ENCODE results near the gene TMPRSS2. TPM values are rescaled to one million over a fixed set of nuclear protein-coding genes. Genes with fewer than 3 reads are reported as not detected.

Gene TMPRSS2
- total RNA-seq, 1 donor from 2014 or later: not detected

DNA sequence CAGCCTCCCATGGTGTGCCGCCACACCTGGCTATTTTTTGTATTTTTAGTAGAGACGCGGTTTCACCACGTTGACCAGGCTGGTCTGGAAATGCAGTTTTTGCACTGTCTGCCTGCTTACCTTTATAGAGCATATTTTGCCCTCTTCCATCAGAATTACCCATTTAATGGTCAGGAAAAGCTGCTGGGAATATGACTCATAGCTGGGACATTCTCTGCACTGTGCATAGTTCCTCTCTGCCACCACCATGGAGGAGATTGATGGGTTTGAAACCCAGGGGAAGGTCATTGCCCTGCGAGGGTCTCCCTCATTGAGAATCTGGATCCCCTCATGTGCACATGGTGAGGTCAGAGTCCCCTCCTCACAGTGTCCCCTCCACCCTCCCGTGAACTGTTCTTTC is 49.8 kb downstream of the TMPRSS2 start:
- Histone ChIP-seq H3K36me3 (ENCODE audit: control insufficient read depth in 3 of 3, insufficient read depth in 3 of 3, low read length in 3 of 3) (peaks cover 0 to 10% (median 4%) of the 10 kb centered on the region in 3 donors), H3K9ac (ENCODE audit: low read depth in 1 of 3, low read length in 3 of 3) (no peak overlapping the region), H3K27ac (ENCODE audit: low read depth, low read length) (no peak overlapping the region), H3K9me3 (ENCODE audit: control insufficient read depth in 3 of 3, low read length in 3 of 3) (no peaks in the 10 kb centered on the region), H3K4me1 (ENCODE audit: control insufficient read depth in 3 of 3, insufficient read depth in 3 of 3, low read length in 3 of 3) (no peaks in the 10 kb centered on the region), H3K27me3 (ENCODE audit: control insufficient read depth in 3 of 3, insufficient read depth in 3 of 3, low read length in 3 of 3) (no peaks in the 10 kb centered on the region), H3K4me3 (ENCODE audit: low read length in 3 of 3) (no peak overlapping the region)

DNA sequence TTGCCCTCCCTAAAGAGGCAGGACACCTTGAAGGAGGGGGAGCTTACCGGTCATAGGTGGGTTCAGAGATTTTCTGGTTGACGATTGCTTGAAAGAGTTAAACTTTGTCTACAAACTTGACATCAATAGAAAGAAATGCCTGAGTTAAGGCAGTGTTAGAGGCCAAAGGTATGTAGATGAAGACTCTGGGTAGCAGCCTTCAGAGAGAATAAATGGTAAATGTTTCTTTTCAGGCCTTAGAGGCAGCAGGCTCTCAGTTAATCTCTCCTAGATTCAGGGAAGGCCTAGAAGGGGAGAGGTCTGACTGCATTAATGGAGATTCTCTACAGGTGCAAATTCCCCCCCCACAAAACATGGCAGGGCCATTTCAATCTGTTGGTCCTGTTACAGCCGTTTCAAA is 54.2 kb downstream of the TMPRSS2 start:
- no peaks in the 10 kb centered on the region for H3K9me3 ChIP-seq (ENCODE audit: control insufficient read depth in 3 of 3, low read length in 3 of 3)
- H3K4me3 ChIP-seq (ENCODE audit: low read length in 3 of 3): no peak overlapping the region
- no peak overlapping the region for H3K9ac ChIP-seq (ENCODE audit: low read depth in 1 of 3, low read length in 3 of 3)
- peaks cover 0 to 15% (median 3%) of the 10 kb centered on the region in 3 donors for H3K36me3 ChIP-seq (ENCODE audit: control insufficient read depth in 3 of 3, insufficient read depth in 3 of 3, low read length in 3 of 3)
- no peak overlapping the region for H3K27ac ChIP-seq (ENCODE audit: low read depth, low read length)
- H3K4me1 ChIP-seq (ENCODE audit: control insufficient read depth in 3 of 3, insufficient read depth in 3 of 3, low read length in 3 of 3): no peaks in the 10 kb centered on the region
- peaks cover 0 to 3% (median 0%) of the 10 kb centered on the region in 3 donors for H3K27me3 ChIP-seq (ENCODE audit: control insufficient read depth in 3 of 3, insufficient read depth in 3 of 3, low read length in 3 of 3)

DNA sequence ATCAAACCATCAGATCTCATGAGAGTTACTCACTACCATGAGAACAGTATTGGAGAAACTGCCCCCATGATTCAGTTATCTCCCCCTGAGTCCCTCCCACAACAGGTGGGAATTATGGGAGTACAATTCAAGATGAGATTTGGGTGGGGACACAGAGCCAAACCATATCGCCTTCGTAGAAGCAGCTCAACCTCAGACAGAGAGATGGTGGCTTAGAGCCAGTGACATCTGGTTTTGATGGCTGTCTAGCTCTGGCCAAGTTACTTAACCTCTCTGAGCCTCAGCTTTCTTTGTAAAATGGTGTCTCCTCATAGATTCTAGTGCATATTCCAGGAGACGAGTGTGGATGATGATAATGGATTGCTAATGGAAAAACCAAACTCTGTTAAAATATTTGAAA is 54.8 kb downstream of the TMPRSS2 start:
- H3K4me3 ChIP-seq (ENCODE audit: low read length in 3 of 3): no peak overlapping the region
- H3K27me3 ChIP-seq (ENCODE audit: control insufficient read depth in 3 of 3, insufficient read depth in 3 of 3, low read length in 3 of 3): peaks cover 0 to 3% (median 0%) of the 10 kb centered on the region in 3 donors
- no peaks in the 10 kb centered on the region for H3K4me1 ChIP-seq (ENCODE audit: control insufficient read depth in 3 of 3, insufficient read depth in 3 of 3, low read length in 3 of 3)
- no peak overlapping the region for H3K27ac ChIP-seq (ENCODE audit: low read depth, low read length)
- H3K9me3 ChIP-seq (ENCODE audit: control insufficient read depth in 3 of 3, low read length in 3 of 3): no peaks in the 10 kb centered on the region
- H3K36me3 ChIP-seq (ENCODE audit: control insufficient read depth in 3 of 3, insufficient read depth in 3 of 3, low read length in 3 of 3): peaks cover 0 to 15% (median 0%) of the 10 kb centered on the region in 3 donors
- no peak overlapping the region for H3K9ac ChIP-seq (ENCODE audit: low read depth in 1 of 3, low read length in 3 of 3)

DNA sequence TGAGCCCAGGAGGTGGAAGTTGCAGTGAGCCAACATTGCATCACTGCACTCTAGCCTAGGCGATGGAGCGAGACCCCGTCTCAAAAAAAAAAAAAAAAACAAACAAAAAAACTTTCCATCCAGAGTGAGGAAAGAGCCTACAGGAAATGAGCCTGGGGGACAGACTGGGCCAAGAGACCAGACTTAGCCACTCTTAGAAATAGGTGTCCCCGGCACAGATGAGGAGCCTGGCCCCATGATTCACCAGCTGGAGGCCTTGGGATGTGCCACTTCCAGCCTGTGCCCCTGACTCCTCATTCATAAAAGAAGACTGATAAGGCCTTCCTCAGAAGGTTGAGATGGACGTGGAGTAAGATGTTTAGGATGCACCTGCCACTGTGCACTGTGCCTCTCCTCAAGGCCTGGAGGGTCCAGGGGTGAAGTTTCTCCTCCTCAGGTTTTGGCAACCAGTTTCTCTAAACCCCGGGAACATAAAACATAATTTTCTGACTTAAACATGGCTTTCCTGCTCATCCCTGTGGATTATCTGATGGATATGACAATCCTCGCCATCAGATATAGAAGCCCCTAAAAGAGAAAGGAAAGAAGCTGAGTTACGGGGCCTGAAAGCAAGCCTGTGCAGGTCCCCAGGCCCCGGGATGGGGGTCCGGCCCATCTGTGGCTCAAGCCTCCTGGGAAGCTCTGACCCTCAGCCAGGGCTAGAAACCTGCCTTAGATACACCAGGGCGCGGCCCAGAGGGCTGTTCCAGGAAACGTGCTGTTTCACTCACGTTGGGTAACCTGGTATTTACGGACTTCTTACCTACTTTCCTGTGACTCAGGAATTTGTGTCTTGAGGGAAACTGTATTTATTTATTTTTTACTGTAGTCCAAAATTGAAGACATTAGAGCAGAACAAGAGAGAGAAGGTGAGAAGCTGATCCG is 55.9 kb downstream of the TMPRSS2 start:
- H3K27me3 ChIP-seq (ENCODE audit: control insufficient read depth in 3 of 3, insufficient read depth in 3 of 3, low read length in 3 of 3): peaks cover 0 to 3% (median 0%) of the 10 kb centered on the region in 3 donors
- H3K4me3 ChIP-seq (ENCODE audit: low read length in 3 of 3): no peak overlapping the region
- no peak overlapping the region for H3K27ac ChIP-seq (ENCODE audit: low read depth, low read length)
- H3K9ac ChIP-seq (ENCODE audit: low read depth in 1 of 3, low read length in 3 of 3): no peak overlapping the region
- H3K36me3 ChIP-seq (ENCODE audit: control insufficient read depth in 3 of 3, insufficient read depth in 3 of 3, low read length in 3 of 3): peaks cover 0 to 19% (median 0%) of the 10 kb centered on the region in 3 donors
- H3K9me3 ChIP-seq (ENCODE audit: control insufficient read depth in 3 of 3, low read length in 3 of 3): no peaks in the 10 kb centered on the region
- no peaks in the 10 kb centered on the region for H3K4me1 ChIP-seq (ENCODE audit: control insufficient read depth in 3 of 3, insufficient read depth in 3 of 3, low read length in 3 of 3)

DNA sequence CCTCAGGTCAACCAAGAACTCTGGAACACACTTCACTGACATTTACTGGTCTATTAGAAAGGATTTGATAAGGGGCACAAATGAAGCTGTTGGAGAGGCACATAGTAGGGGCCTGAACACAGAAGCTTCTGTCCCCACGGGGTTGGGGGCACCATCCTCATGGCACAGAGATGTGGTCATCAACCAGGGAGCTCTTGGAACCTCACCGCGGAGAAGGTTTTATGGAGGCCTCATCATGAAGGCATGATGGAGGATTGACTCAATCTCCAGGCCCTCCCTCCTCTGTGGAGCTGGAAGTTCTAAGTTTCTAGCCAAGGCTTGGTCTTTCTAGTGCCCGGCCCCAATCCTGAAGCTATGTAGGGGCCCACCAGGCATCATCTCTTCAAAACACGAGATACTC is 58.3 kb downstream of the TMPRSS2 start:
- Histone ChIP-seq H3K9ac (ENCODE audit: low read depth in 1 of 3, low read length in 3 of 3) (no peak overlapping the region), H3K36me3 (ENCODE audit: control insufficient read depth in 3 of 3, insufficient read depth in 3 of 3, low read length in 3 of 3) (peaks cover 3 to 12% (median 8%) of the 10 kb centered on the region in 3 donors), H3K4me1 (ENCODE audit: control insufficient read depth in 3 of 3, insufficient read depth in 3 of 3, low read length in 3 of 3) (no peaks in the 10 kb centered on the region), H3K27me3 (ENCODE audit: control insufficient read depth in 3 of 3, insufficient read depth in 3 of 3, low read length in 3 of 3) (peaks cover 0 to 3% (median 0%) of the 10 kb centered on the region in 3 donors), H3K4me3 (ENCODE audit: low read length in 3 of 3) (no peak overlapping the region), H3K9me3 (ENCODE audit: control insufficient read depth in 3 of 3, low read length in 3 of 3) (no peaks in the 10 kb centered on the region), H3K27ac (ENCODE audit: low read depth, low read length) (no peak overlapping the region)

DNA sequence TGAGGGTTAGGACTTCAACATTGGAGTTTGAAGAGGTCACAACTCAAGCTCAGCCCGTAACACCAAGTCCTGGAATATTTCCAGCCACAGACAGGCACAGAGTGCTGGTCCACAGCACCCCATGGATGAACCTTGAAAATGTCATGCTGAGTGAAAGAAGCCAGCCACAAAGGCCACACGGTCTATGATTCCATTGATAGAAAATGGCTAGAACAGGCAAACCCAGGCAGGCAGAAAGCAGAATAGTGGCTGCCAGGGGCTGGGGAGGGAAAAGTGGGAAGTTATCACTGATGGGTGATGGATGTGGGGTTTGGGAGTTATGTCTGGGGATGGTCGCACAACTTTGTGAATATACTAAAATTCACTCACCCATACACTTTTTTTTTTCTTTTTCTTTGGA is 60.6 kb downstream of the TMPRSS2 start:
- Histone ChIP-seq H3K4me3 (ENCODE audit: low read length in 3 of 3) (no peak overlapping the region), H3K9ac (ENCODE audit: low read depth in 1 of 3, low read length in 3 of 3) (no peak overlapping the region), H3K36me3 (ENCODE audit: control insufficient read depth in 3 of 3, insufficient read depth in 3 of 3, low read length in 3 of 3) (peaks cover 8 to 24% (median 10%) of the 10 kb centered on the region in 3 donors), H3K27ac (ENCODE audit: low read depth, low read length) (no peak overlapping the region), H3K9me3 (ENCODE audit: control insufficient read depth in 3 of 3, low read length in 3 of 3) (no peaks in the 10 kb centered on the region), H3K27me3 (ENCODE audit: control insufficient read depth in 3 of 3, insufficient read depth in 3 of 3, low read length in 3 of 3) (peaks cover 0 to 3% (median 0%) of the 10 kb centered on the region in 3 donors), H3K4me1 (ENCODE audit: control insufficient read depth in 3 of 3, insufficient read depth in 3 of 3, low read length in 3 of 3) (no peaks in the 10 kb centered on the region)

DNA sequence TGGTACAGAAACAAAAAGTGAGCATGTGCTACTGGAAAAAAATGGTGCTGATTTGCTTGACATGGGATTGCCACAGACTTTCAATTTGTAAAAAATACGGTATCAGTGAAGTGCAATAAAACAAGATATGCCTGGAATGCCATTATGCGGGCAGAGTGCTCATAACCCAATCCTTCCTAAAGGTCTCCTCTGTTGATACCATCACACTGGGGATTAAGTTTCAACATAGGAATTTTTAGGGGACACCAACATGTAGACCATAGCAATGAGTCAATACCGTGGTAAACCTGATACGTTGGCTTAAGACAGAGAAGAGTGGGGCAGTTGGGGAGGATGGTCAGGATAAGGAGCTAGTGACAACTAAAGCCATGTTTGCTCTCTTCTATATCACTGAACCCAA is 61.4 kb downstream of the TMPRSS2 start:
- H3K27ac ChIP-seq (ENCODE audit: low read depth, low read length): no peak overlapping the region
- H3K9ac ChIP-seq (ENCODE audit: low read depth in 1 of 3, low read length in 3 of 3): no peak overlapping the region
- no peaks in the 10 kb centered on the region for H3K9me3 ChIP-seq (ENCODE audit: control insufficient read depth in 3 of 3, low read length in 3 of 3)
- peaks cover 0 to 3% (median 0%) of the 10 kb centered on the region in 3 donors for H3K27me3 ChIP-seq (ENCODE audit: control insufficient read depth in 3 of 3, insufficient read depth in 3 of 3, low read length in 3 of 3)
- H3K4me1 ChIP-seq (ENCODE audit: control insufficient read depth in 3 of 3, insufficient read depth in 3 of 3, low read length in 3 of 3): no peaks in the 10 kb centered on the region
- H3K36me3 ChIP-seq (ENCODE audit: control insufficient read depth in 3 of 3, insufficient read depth in 3 of 3, low read length in 3 of 3): peaks cover 10 to 26% (median 12%) of the 10 kb centered on the region in 3 donors
- no peak overlapping the region for H3K4me3 ChIP-seq (ENCODE audit: low read length in 3 of 3)

DNA sequence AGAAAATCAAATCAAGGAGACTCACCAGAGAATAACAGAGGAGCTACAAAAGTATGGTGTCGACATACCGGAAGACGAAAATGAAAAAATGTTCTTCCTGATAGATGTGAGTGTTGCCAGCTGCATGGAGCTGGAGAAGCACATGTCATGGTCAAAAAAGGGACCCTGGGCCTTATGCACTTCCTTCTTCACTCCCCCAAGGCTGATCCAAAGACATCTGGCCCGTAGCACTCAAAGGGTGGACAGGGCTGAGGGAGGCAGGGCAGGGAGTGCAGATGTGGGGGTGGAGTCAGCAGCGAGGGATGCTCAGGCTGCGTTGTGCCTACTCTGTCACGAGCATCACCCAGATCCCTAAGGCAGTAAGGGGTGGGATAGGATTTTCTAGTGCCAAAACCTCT is 62.5 kb downstream of the TMPRSS2 start:
- no peaks in the 10 kb centered on the region for H3K4me1 ChIP-seq (ENCODE audit: control insufficient read depth in 3 of 3, insufficient read depth in 3 of 3, low read length in 3 of 3)
- no peaks in the 10 kb centered on the region for H3K9me3 ChIP-seq (ENCODE audit: control insufficient read depth in 3 of 3, low read length in 3 of 3)
- H3K27ac ChIP-seq (ENCODE audit: low read depth, low read length): no peak overlapping the region
- H3K4me3 ChIP-seq (ENCODE audit: low read length in 3 of 3): no peak overlapping the region
- peaks cover 0 to 3% (median 0%) of the 10 kb centered on the region in 3 donors for H3K27me3 ChIP-seq (ENCODE audit: control insufficient read depth in 3 of 3, insufficient read depth in 3 of 3, low read length in 3 of 3)
- no peak overlapping the region for H3K9ac ChIP-seq (ENCODE audit: low read depth in 1 of 3, low read length in 3 of 3)
- H3K36me3 ChIP-seq (ENCODE audit: control insufficient read depth in 3 of 3, insufficient read depth in 3 of 3, low read length in 3 of 3): peaks cover 13 to 34% (median 17%) of the 10 kb centered on the region in 3 donors

DNA sequence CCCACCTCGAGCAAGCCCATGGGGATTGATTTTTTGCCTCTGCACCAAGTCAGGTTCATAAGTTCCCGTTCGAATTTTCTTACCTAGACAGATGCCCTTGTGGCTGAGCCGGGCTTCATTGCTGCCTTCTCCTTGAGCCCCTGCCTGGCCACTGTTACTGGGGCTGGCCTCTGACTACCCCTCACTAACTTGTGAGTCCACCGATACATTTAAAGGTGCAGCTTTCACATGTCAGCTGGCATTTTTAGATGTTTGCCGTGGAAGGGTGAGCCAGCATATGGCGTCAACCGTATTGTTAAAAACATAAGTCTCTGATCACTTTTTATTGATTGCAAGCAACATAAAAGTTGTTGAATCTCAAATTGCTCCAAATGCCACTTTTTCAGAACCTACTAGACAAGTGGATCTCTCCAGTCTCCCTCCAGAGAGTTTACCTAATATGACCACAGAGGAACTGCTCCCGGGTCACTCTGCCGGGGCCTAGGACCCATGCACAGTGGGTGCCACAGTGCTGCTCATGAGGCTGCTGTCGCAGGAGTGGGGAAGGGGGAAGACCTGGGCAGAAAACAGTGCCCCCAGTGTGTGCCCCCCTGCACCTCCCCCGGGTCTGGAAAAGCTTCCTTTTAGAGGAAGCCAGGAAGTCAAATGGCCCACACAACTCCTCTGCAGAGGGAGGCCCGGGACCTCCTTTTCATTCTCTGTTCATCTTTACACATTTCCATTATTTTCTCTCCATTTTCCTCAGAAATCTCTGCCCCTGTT is 63.1 kb downstream of the TMPRSS2 start:
- Histone ChIP-seq H3K27me3 (ENCODE audit: control insufficient read depth in 3 of 3, insufficient read depth in 3 of 3, low read length in 3 of 3) (peaks cover 0 to under 1% (median 0%) of the 10 kb centered on the region in 3 donors), H3K9me3 (ENCODE audit: control insufficient read depth in 3 of 3, low read length in 3 of 3) (no peaks in the 10 kb centered on the region), H3K27ac (ENCODE audit: low read depth, low read length) (no peak overlapping the region), H3K36me3 (ENCODE audit: control insufficient read depth in 3 of 3, insufficient read depth in 3 of 3, low read length in 3 of 3) (peaks cover 13 to 32% (median 17%) of the 10 kb centered on the region in 3 donors), H3K9ac (ENCODE audit: low read depth in 1 of 3, low read length in 3 of 3) (no peak overlapping the region), H3K4me1 (ENCODE audit: control insufficient read depth in 3 of 3, insufficient read depth in 3 of 3, low read length in 3 of 3) (no peaks in the 10 kb centered on the region), H3K4me3 (ENCODE audit: low read length in 3 of 3) (no peak overlapping the region)

DNA sequence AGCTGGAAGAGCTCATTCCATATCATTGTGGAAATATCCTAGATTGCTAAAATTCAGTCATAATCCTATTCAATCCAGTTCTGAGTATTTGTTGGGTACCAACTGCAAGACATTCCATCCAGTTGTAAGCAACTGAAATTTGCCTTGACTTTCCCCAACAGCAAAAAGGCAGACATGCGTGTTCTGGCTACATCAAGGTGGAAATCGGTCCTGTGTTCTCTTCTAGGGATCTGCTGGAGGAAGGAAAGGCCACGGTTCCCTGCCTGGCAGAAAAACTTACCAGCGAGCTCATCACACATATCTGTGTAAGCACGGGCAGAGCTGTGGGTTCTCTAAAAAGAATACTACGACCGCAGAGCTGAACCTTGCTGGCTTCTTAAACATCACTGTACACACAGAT is 64.4 kb downstream of the TMPRSS2 start:
- Histone ChIP-seq H3K27me3 (ENCODE audit: control insufficient read depth in 3 of 3, insufficient read depth in 3 of 3, low read length in 3 of 3) (no peaks in the 10 kb centered on the region), H3K4me1 (ENCODE audit: control insufficient read depth in 3 of 3, insufficient read depth in 3 of 3, low read length in 3 of 3) (no peaks in the 10 kb centered on the region), H3K4me3 (ENCODE audit: low read length in 3 of 3) (no peak overlapping the region), H3K27ac (ENCODE audit: low read depth, low read length) (no peak overlapping the region), H3K36me3 (ENCODE audit: control insufficient read depth in 3 of 3, insufficient read depth in 3 of 3, low read length in 3 of 3) (peaks cover 13 to 27% (median 17%) of the 10 kb centered on the region in 3 donors), H3K9ac (ENCODE audit: low read depth in 1 of 3, low read length in 3 of 3) (no peak overlapping the region), H3K9me3 (ENCODE audit: control insufficient read depth in 3 of 3, low read length in 3 of 3) (no peaks in the 10 kb centered on the region)

Data from skeletal muscle tissue (tissue), 4 donors.